Measurements from ENCODE around the gene ZNF254. TPM values are rescaled to one million over a fixed set of nuclear protein-coding genes. Genes with fewer than 3 reads are reported as not detected.
"Not testable (repeated sequence)": the region's sequence is repeated elsewhere in the genome, so short reads cannot be mapped to it uniquely, and the experiment has no call there.

Gene ZNF254
- total RNA-seq, 1 donor from 2014 or later, result 20.2 TPM

- DNase-seq (ENCODE audit: low spot score), result no peak
These were observed 15.9 kb upstream of the ZNF254 start for GRCh38 chr19:24071078-24071477.

GRCh38 chr19:24072720-24073119 is 14.3 kb upstream of the ZNF254 start:
- DNase-seq (ENCODE audit: low spot score), result no peak

GRCh38 chr19:24073807-24074206 is 13.2 kb upstream of the ZNF254 start:
- DNase-seq (ENCODE audit: low spot score), result no peak

- no peak for DNase-seq (ENCODE audit: low spot score)
These were observed 12.1 kb upstream of the ZNF254 start for GRCh38 chr19:24074720-24075454.

- not testable (repeated sequence) for DNase-seq (ENCODE audit: low spot score)
These were observed 11.5 kb upstream of the ZNF254 start for GRCh38 chr19:24075530-24075929.

GRCh38 chr19:24078680-24079079 is 8.3 kb upstream of the ZNF254 start:
- no peak for DNase-seq (ENCODE audit: low spot score)

GRCh38 chr19:24081056-24081455 is 5.9 kb upstream of the ZNF254 start:
- DNase-seq (ENCODE audit: low spot score), result no peak

GRCh38 chr19:24098359-24098758 is 11.4 kb downstream of the ZNF254 start:
- DNase-seq (ENCODE audit: low spot score), result no peak

- DNase-seq (ENCODE audit: low spot score), result no peak
These were observed 12.8 kb downstream of the ZNF254 start for GRCh38 chr19:24099829-24100228.

GRCh38 chr19:24100597-24100996 is 13.6 kb downstream of the ZNF254 start:
- DNase-seq (ENCODE audit: low spot score), result not testable (repeated sequence)

- no peak for DNase-seq (ENCODE audit: low spot score)
These were observed 14.6 kb downstream of the ZNF254 start for GRCh38 chr19:24101459-24102115.

- no peak for DNase-seq (ENCODE audit: low spot score)
These were observed 40.6 kb downstream of the ZNF254 start for GRCh38 chr19:24127601-24128000.

GRCh38 chr19:24140099-24140498 is 53.1 kb downstream of the ZNF254 start:
- DNase-seq (ENCODE audit: low spot score), result no peak

- DNase-seq (ENCODE audit: low spot score), result no peak
These were observed 53.6 kb downstream of the ZNF254 start for GRCh38 chr19:24140591-24140990.

GRCh38 chr19:24141612-24142011 is 54.6 kb downstream of the ZNF254 start:
- no peak for DNase-seq (ENCODE audit: low spot score)

GRCh38 chr19:24142771-24143170 is 55.8 kb downstream of the ZNF254 start:
- no peak for DNase-seq (ENCODE audit: low spot score)

- DNase-seq (ENCODE audit: low spot score), result no peak
These were observed 72.7 kb downstream of the ZNF254 start for GRCh38 chr19:24159707-24160106.

- DNase-seq (ENCODE audit: low spot score), result no peak
These were observed 79.1 kb downstream of the ZNF254 start for GRCh38 chr19:24166055-24166454.

- DNase-seq (ENCODE audit: low spot score), result no peak
These were observed 86.9 kb downstream of the ZNF254 start for GRCh38 chr19:24173882-24174281.

GRCh38 chr19:24177686-24178085 is 90.7 kb downstream of the ZNF254 start:
- DNase-seq (ENCODE audit: low spot score), result no peak

- no peak for DNase-seq (ENCODE audit: low spot score)
These were observed 91.2 kb downstream of the ZNF254 start for GRCh38 chr19:24178207-24178606.
